Inflammatory macrophage treated with lipopolysaccharide for 1 hour (primary cell): ENCODE measurements around the gene ADI1.
"Not testable (repeated sequence)": the region's sequence is repeated elsewhere in the genome, so short reads cannot be mapped to it uniquely, and the experiment has no call there.

Experiments used
- DNase-seq, 2 donors: peaks; one replicate each; pipeline ENCODE4 v3.0.0-alpha.2; 2020 to 2022

Gene ADI1

GRCh38 chr2:3527886-3528785 is 8.8 kb upstream of the ADI1 start:
- DNase-seq: no peak

- DNase-seq: no peak
Measured at GRCh38 chr2:3526871-3527270, 7.5 kb upstream of the ADI1 start.

DNA sequence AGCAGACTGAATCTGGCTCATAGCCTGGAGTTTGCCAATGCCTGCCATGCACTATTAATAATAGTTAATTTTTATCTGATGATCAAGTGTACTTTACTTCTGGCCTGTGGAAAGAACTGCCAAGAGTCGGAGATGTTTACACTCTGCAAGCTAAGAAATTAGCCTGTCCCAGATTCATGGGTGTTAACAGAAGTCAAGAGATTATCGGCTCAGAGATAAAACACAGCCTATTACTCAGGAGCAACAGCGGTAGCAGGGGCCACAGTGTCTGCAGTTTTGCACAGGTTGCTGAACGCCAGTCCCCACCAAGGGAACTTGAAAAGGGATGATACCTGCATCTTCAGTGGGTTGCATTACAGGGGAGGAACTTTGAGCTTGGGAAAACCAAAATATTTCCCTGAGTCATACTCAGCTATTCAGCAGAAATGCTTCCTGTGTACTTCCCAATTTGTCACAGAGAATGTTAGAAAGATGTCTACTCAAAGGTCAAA is 4.3 kb upstream of the ADI1 start:
- DNase-seq: peak; percentile 70 to 78

- no peak for DNase-seq
Measured at GRCh38 chr2:3522961-3523421, 3.7 kb upstream of the ADI1 start.

DNA sequence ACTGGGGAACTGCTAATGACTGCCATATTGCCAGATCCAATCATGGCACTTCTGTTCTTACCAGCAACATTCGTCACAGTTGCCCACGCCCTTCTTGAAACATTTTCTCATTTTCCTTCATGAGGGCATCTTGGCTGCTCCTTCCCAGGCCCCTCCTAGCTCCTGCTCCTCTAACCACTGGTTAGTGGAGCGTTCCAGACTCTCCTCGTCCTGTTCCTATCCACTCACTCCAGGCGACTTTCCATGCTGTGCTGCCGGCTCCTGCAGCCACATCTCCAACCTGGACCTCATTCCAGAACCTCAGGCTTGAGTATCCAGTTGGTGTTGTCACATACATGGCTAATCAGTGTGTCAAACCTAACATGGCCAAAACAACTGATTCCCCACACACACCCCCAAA is 1.3 kb upstream of the ADI1 start:
- DNase-seq: no peak

- DNase-seq: peak; percentile 93 to 96
Measured at GRCh38 chr2:3518496-3519254, 656 bp downstream of the ADI1 start.

DNA sequence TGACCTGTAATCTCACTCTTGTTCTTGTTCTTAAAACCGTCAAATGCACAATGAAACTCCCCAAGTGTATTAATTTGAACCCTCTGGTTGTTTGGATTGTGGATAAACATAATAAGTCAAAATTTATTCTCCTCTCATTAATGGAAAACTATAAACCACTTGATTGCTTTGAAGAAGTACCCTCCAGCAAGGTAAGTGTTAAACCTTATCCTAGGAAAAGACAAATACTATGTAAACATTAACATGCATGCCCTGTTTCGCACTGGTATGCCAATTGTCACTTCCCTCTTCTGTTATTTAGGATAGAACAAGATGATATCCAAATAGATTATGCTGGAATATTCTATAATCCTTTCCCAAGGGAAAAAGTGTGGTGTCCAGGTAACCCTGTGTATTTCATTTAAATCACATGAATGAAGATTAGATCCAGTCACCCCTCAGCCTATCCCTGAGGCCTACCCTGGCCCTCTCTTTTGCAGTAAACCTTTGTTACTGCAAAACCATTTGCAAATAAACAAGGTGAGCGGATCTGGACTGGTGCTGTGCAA is 1.3 kb downstream of the ADI1 start:
- DNase-seq: no peak

- DNase-seq: no peak
Measured at GRCh38 chr2:3516831-3517230, 2.5 kb downstream of the ADI1 start.

DNA sequence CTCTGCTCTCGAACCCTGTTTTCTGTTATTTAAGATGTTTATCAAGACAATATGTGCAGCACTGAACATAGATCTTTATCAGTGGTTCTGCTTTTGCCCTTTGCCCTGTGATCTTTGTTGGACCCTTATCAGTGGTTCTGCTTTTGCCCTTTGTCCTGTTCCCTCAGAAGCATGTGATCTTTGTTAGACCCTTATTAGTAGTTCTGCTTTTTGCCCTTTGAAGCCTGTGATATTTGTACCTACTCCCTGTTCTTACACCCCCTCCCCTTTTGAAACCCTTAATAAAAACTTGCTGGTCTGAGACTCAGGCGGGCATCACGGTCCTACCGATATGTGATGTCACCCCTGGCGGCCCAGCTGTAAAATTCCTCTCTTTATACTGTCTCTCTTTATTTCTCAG is 3.9 kb downstream of the ADI1 start:
- not testable (repeated sequence) for DNase-seq

DNA sequence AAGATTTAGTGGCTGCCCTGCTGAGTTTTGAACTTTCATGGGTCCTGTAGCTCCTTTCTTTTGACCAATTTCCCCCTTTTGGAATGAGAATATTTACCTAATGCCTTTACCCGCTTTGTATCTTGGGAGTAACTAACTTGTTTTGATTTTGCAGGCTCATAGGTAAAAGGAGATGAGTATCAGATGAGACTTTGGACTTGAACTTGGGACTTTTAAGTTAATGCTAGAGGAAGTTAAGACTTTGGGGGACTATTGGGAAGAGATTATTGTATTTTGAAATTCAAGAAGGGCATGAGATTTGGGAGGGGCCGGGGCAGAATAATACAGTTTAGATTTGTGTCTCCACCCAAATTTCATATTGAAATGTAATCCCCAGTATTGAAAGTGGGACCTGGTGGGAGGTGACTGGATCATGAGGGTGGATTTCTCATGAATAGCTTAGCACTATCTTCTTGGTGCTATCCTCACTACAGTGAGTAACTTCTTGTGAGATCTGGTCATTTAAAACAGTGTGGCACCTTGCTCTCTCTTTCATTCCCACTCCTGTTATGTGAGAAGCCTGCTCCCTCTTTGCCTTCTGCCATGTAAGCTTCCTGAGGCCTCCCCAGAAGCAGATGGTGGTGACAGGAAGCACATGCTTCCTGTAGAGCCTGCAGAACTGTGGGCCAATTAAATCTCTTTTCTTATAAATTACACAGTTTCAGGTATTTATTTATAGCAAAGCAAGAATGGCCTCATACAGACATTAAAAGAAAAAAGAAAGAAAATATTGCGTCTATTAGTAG is 6.1 kb downstream of the ADI1 start:
- no peak for DNase-seq

- no peak for DNase-seq
Measured at GRCh38 chr2:3512086-3512485, 7.2 kb downstream of the ADI1 start.

DNA sequence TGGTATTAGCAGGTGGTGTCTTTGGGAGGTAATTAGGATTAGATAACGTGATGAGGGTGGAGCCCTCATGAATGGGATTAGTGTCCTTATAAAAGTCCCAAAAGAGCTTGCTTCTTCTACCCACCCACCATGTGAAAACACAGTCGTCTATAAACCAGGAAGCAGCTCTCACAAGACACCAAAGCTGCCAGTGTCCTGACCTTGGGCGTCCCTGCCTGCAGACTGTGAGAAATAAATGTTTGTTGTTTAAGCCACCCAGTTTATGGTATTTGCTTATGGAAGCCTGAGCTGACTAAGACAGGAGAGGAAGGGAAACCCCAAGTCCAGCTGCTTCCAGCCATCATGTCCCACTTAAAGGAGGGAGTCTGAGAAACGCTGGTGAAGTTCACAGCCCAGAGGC is 13.6 kb downstream of the ADI1 start:
- DNase-seq: no peak

DNA sequence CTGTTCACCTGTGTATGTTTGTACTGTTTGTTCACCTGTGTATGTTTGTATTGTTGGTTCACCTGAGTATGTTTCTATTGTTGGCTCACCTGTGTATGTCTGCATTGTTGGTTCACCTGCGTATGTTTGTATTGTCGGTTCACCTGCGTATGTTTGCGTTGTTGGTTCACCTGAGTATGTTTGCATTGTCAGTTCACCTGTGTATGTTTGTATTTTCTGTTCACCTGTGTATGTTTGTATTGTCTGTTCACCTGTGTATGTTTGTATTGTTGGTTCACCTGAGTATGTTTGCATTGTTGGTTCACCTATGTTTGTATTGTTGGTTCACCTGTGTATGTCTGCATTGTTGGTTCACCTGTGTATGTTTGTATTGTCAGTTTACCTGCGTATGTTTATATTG is 14.6 kb downstream of the ADI1 start:
- DNase-seq: no peak

- DNase-seq: no peak
Measured at GRCh38 chr2:3503483-3503882, 15.8 kb downstream of the ADI1 start.

- no peak for DNase-seq
Measured at GRCh38 chr2:3503046-3503445, 16.3 kb downstream of the ADI1 start.

DNA sequence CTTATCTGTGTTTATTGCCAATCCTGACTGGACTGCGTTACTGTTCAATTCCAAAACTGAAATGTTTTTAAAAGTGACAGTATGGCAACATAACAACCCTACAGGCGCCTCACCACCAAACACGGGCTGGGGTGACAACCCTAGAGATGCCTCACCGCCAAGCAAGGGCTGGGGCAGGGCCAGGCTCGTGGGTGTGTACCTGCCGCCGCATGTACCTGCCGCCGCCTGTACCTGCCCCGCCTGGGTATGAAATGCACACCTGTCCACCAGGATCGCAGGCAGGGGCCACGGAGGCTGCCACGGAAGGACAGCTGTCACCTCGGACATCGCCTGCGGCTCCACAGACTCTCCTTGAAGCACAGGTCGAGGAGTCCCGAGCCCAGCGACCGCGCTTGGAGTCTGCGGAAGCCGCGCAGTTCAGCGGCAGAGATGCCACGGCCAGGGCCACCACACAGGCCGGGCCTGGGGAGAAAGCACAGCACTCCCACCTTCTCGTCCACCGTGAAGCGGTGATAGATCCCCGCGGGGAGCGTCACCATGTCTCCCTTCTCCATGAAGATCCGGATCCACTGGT is 18.9 kb downstream of the ADI1 start:
- no peak for DNase-seq

- DNase-seq: no peak
Measured at GRCh38 chr2:3498783-3499394, 20.4 kb downstream of the ADI1 start.

DNA sequence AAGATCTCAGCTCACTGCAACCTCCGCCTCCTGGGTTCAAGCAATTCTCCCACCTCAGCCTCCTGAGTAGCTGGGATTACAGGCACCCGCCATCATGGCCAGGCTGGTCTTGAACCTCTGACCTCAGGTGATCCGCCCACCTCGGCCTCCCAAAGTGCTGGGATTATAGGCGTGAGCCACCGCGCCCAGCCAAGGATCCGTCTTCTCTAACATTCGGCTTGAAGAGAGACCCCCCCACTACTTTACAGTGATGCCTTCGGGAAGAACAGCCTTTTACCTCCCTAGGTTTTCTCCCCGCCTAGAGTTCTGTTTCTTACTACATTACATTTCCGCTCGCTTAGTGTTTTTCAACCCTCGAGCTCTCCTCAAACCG is 22.6 kb downstream of the ADI1 start:
- not testable (repeated sequence) for DNase-seq

DNA sequence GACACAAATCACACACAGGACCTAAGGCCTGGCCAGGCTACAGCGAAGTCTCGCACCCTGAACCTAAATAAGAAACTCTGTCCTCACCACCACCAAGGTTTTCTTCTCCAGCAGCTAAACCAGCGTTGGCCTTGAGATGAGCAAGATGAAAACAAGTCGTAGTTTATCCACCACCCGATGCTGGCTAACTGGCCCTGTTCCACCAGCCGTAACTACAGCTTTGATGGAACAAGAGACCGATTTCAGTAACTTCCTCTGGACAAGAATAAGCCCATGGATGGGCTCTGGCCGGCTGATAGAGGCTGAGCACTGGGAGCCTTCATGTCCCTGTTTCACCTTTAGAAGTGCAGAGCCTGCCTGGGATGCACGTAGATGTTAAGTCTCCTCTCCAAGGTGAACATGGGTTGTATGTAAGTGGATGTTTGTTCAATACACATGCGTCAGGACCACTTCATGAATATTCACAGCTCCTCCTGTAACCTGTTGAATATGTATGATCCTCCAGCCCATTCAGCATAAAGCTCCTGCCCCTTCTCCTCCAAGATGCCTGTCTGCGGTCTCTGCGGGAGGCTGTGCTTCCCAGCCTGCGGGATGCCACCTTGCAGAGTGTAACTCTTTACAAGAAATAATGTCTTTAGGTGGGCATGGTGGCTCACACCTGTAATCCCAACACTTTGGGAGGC is 24.2 kb downstream of the ADI1 start:
- DNase-seq: no peak

- no peak for DNase-seq
Measured at GRCh38 chr2:3493615-3494007, 25.7 kb downstream of the ADI1 start.

DNA sequence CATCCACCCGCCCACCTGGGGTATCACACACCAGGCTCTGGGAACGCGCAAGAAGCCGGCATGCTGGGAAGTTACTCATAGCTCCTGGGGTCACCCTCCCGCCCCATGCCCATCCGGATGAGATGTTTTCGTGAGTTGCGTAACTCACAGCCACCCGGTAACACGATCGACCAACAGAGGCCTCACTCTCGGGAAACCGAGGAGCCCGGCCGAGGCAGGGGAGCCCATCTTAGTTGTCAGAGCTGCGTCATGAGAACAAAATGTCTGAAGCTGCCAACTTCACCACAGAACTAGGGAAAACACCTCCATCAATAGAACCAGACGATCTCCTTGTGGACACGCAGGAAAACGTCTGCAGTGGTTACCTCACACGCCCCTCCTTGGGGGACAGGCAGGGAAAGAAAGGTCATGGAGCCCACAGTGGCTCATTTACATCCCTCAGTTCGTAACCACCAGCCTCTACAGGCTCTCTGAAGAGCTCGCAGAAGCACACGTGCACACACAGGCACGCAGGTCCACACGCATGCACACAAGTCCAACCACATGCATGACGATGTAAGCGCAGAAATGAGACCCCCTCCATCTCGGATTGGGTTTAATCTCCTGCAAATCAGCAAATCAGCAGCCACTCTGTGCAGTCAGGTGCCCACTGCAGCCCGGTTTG is 26.2 kb downstream of the ADI1 start:
- no peak for DNase-seq
